SK-N-SH (cell line): ENCODE data around the gene SNAI1. TPM values are rescaled to one million over a fixed set of nuclear protein-coding genes. Genes with fewer than 3 reads are reported as not detected.

Experiments
- CTCF ChIA-PET: fragments of 300-600, 350-600 bp; formaldehyde crosslinking; extraction: SDS; loops from one replicate; lab custom pipeline; 2021; lab: Yijun Ruan, JAX
- POLR2A ChIA-PET: fragments of 350-600 bp; sonication (Branson Sonifier 250); formaldehyde crosslinking; extraction: SDS; loops from one replicate; lab custom pipeline; 2020; ENCODE audit warnings: antibody characterized with exemption, inconsistent platforms; lab: Yijun Ruan, JAX
- DNase-seq: peaks from one replicate; pipeline ENCODE4 v3.0.0; 2012
- H2AFZ ChIP-seq: fragments of 200-600 bp; sonication (generic); 2 replicates; pipeline ENCODE4 v1.8.1; 2016; ENCODE audit warnings: antibody characterized with exemption, mild to moderate bottlenecking, low read depth
- H3F3A ChIP-seq: fragments of 200-600 bp; sonication (generic); replicated peaks from 2 replicates; pipeline ENCODE3; 2016; ENCODE audit warnings: antibody characterized with exemption, mild to moderate bottlenecking; ENCODE audit not compliant: insufficient read depth
- H3K27ac ChIP-seq, 2 experiments: fragments of 200-500 bp in 1 of 2; fragments of 200-600 bp in 1 of 2; sonication (Bioruptor generic) in 1 of 2; sonication (generic), shearing (Covaris generic) in 1 of 2; 2 replicates each; pipeline versions ENCODE4 v1.5.1 to v1.6.1; 2014 to 2016; ENCODE audit warnings: low read depth in 2 of 2, inconsistent platforms in 1 of 2, low read length in 1 of 2, mild to moderate bottlenecking in 1 of 2, mixed read lengths in 1 of 2
- H3K27me3 ChIP-seq: fragments of 200-600 bp; sonication (generic), shearing (Covaris generic); 2 replicates; pipeline ENCODE4 v1.6.1; 2016; ENCODE audit warnings: mixed run types; ENCODE audit not compliant: insufficient read depth
- H3K36me3 ChIP-seq, 2 experiments: fragments of 200-500 bp in 1 of 2; fragments of 200-600 bp in 1 of 2; sonication (Bioruptor generic) in 1 of 2; sonication (generic) in 1 of 2; replicated peaks in 1 of 2; 2 replicates each; pipeline versions ENCODE3 to v1.5.1; 2014 to 2016; ENCODE audit warnings: low read length in 1 of 2, mild to moderate bottlenecking in 1 of 2; ENCODE audit not compliant: insufficient read depth in 2 of 2, control insufficient read depth in 1 of 2
- H3K4me1 ChIP-seq, 2 experiments: fragments of 200-500 bp in 1 of 2; fragments of 200-600 bp in 1 of 2; sonication (Bioruptor generic) in 1 of 2; sonication (generic), shearing (Covaris generic) in 1 of 2; 2 replicates each; pipeline versions ENCODE4 v1.5.1 to v1.6.1; 2014 to 2016; ENCODE audit warnings: low read depth in 1 of 2, low read length in 1 of 2, mixed run types in 1 of 2; ENCODE audit not compliant: insufficient read depth in 2 of 2, control insufficient read depth in 1 of 2
- H3K4me2 ChIP-seq: fragments of 200-600 bp; sonication (generic), shearing (Covaris generic); 2 replicates; pipeline ENCODE4 v1.6.1; 2017; ENCODE audit warnings: mixed run types
- H3K4me3 ChIP-seq, 2 experiments: fragments of 200-500 bp in 1 of 2; fragments of 200-600 bp in 1 of 2; sonication (Bioruptor generic) in 1 of 2; sonication (generic), shearing (Covaris generic) in 1 of 2; 2 replicates each; pipeline versions ENCODE4 v1.5.1 to v1.8.1; 2014 to 2016; ENCODE audit warnings: low read depth in 2 of 2, inconsistent platforms in 1 of 2, low read length in 1 of 2, mild to moderate bottlenecking in 1 of 2, mixed read lengths in 1 of 2, moderate library complexity in 1 of 2
- H3K79me2 ChIP-seq: fragments of 200-600 bp; sonication (generic); 2 replicates; pipeline ENCODE4 v1.8.1; 2017; ENCODE audit warnings: mild to moderate bottlenecking; ENCODE audit not compliant: insufficient read depth
- H3K9ac ChIP-seq: fragments of 200-600 bp; sonication (generic); 2 replicates; pipeline ENCODE4 v1.6.1; 2017; ENCODE audit warnings: mixed run types
- H3K9me2 ChIP-seq: fragments of 200-600 bp; sonication (generic); 2 replicates; pipeline ENCODE4 v1.6.1; 2017; ENCODE audit warnings: mixed run types
- H3K9me3 ChIP-seq: fragments of 200-600 bp; sonication (generic); 2 replicates; pipeline ENCODE4 v1.6.1; 2017; ENCODE audit warnings: mixed run types, mild to moderate bottlenecking, moderate library complexity
- H4K20me1 ChIP-seq: fragments of 200-600 bp; sonication (generic); 2 replicates; pipeline ENCODE4 v1.6.1; 2017; ENCODE audit warnings: mild to moderate bottlenecking, mixed run types; ENCODE audit not compliant: insufficient read depth
- CTCF ChIP-seq: fragments of 200-600 bp; sonication (generic); IDR thresholded peaks from 2 replicates; pipeline ENCODE4 v1.6.1; 2017; ENCODE audit warnings: antibody characterized with exemption, mild to moderate bottlenecking, moderate library complexity
- EP300 ChIP-seq, 2 experiments: IDR thresholded peaks; 2 replicates each; pipeline versions ENCODE4 v1.4.0 to v1.6.1; 2012; ENCODE audit warnings: borderline replicate concordance in 1 of 2, low read depth in 1 of 2, low read length in 1 of 2
- EZH2phosphoT487 ChIP-seq: fragments of 200-600 bp; sonication (generic); IDR thresholded peaks from 2 replicates; pipeline ENCODE4 v1.6.1; 2017; ENCODE audit warnings: low read depth, mixed run types, mild to moderate bottlenecking, antibody characterized with exemption, moderate library complexity, borderline replicate concordance
- FOSL2 ChIP-seq: IDR thresholded peaks from 2 replicates; pipeline ENCODE4 v1.4.0; 2012; ENCODE audit warnings: low read depth, mild to moderate bottlenecking, moderate library complexity, borderline replicate concordance
- GABPA ChIP-seq: IDR thresholded peaks from 2 replicates; pipeline ENCODE4 v1.4.0; 2012; ENCODE audit warnings: low read depth, mild to moderate bottlenecking
- GATA2 ChIP-seq: sonication (generic); formaldehyde crosslinking; IDR thresholded peaks from 2 replicates; pipeline ENCODE4 v1.5.0; 2020; ENCODE audit warnings: mild to moderate bottlenecking, missing genetic modification reagents
- MXI1 ChIP-seq: IDR thresholded peaks from 2 replicates; pipeline ENCODE4 v1.6.1; 2012; ENCODE audit warnings: mild to moderate bottlenecking, low read depth, low read length, improper control_type of control experiment
- NFIC ChIP-seq: IDR thresholded peaks from 2 replicates; pipeline ENCODE4 v1.4.0; 2012; ENCODE audit warnings: borderline replicate concordance
- NRF1 ChIP-seq: IDR thresholded peaks from 2 replicates; pipeline ENCODE4 v1.6.1; 2012; ENCODE audit warnings: low read depth, mild to moderate bottlenecking, low read length
- PBX3 ChIP-seq: IDR thresholded peaks from 2 replicates; pipeline ENCODE4; 2012
- POLR2AphosphoS5 ChIP-seq: IDR thresholded peaks from 2 replicates; pipeline ENCODE4 v1.6.1; 2012; ENCODE audit warnings: low read depth, low read length
- RAD21 ChIP-seq: IDR thresholded peaks from 2 replicates; pipeline ENCODE4 v1.6.1; 2012; ENCODE audit warnings: mild to moderate bottlenecking, low read length
- RCOR1 ChIP-seq: fragments of 150-350 bp; IDR thresholded peaks from 2 replicates; pipeline ENCODE4 v1.6.1; 2017; ENCODE audit warnings: antibody characterized with exemption, low read length
- SMC3 ChIP-seq: IDR thresholded peaks from 2 replicates; pipeline ENCODE4 v1.6.1; 2012; ENCODE audit warnings: low read depth, low read length, improper control_type of control experiment
- TAF1 ChIP-seq: IDR thresholded peaks from 2 replicates; pipeline ENCODE4 v1.6.1; 2012; ENCODE audit warnings: low read depth, mild to moderate bottlenecking, low read length, moderate library complexity, borderline replicate concordance
- YY1 ChIP-seq: IDR thresholded peaks from 2 replicates; pipeline ENCODE4 v1.4.0; 2012; ENCODE audit warnings: low read depth, mild to moderate bottlenecking
- ZBTB33 ChIP-seq: IDR thresholded peaks from 2 replicates; pipeline ENCODE4 v1.4.0; 2012; ENCODE audit warnings: low read depth, borderline replicate concordance
- WGBS: methylation state at CpG from one replicate; pipeline ENCODE4 v1.1.6; 2017; ENCODE audit warnings: low lambda C conversion rate; 5-methylcytosine and 5-hydroxymethylcytosine counted together
- polyA plus RNA-seq, 3 experiments: library from polyadenylated mRNA; depleted of rRNA; stranded (reverse); fragments of >200 nt; gene quantifications; 2 replicates each; pipeline ENCODE4 v1.2.3, GENCODE V29; 2012
- TF ChIP-seq, protein P1 (sequence below): IDR thresholded peaks from 2 replicates; pipeline ENCODE4 v1.4.0; 2012; ENCODE audit warnings: low read depth

SNAI1 gene
- polyA plus RNA-seq, 1 of the 3 experiments (the other 2 are of a cell fraction), result 6.2 TPM

GRCh38 chr20:50015993-50016770 lies 33.4 kb downstream of the SNAI1 start:
- DNase-seq, result peak; percentile 92
- Histone ChIP-seq H3K9me3 (no peaks in the 10 kb centered on the region), H3K36me3 (no peaks in the 10 kb centered on the region), H2AFZ (peak overlapping the region; percentile 51; the same call in 1 of the 2 replicates), H3K4me3 (no peak overlapping the region), H3K27me3 (no peaks in the 10 kb centered on the region), H3K9ac (no peak overlapping the region), H4K20me1 (no peaks in the 10 kb centered on the region), H3K4me1 (peaks cover 0 to 39% of the 10 kb centered on the region in 2 experiments; a peak in 1 of 4 replicates), H3K27ac (peak overlapping the region in 1 of 2 experiments; percentile 86; a peak in 3 of 4 replicates), H3F3A (no peaks in the 10 kb centered on the region), H3K79me2 (no peaks in the 10 kb centered on the region), H3K9me2 (no peaks in the 10 kb centered on the region), H3K4me2 (no peak overlapping the region)
- peak; percentile 54; the same call in 1 of the 2 replicates for TF ChIP-seq MXI1
- no peak for TF ChIP-seq NFIC
- no peak for TF ChIP-seq TAF1
- no peak for TF ChIP-seq CTCF
- no peak for TF ChIP-seq POLR2AphosphoS5
- peak in 1 of 2 experiments; percentile 68; a peak in 2 of 4 replicates for TF ChIP-seq EP300 (IDR thresholded peaks at IDR 0.05; ENCODE audit: borderline replicate concordance in 1 of 2, low read depth in 1 of 2, low read length in 1 of 2)
- TF ChIP-seq SMC3, result no peak
- TF ChIP-seq EZH2phosphoT487, result no peak
- no peak for TF ChIP-seq GATA2 (CRISPR knock-in tag)
- TF ChIP-seq PBX3, result no peak
- no peak for TF ChIP-seq GABPA
- TF ChIP-seq RCOR1, result no peak; the same call in 1 of the 2 replicates
- TF ChIP-seq FOSL2, result no peak
- no peak for TF ChIP-seq YY1
- TF ChIP-seq, protein P1, sequence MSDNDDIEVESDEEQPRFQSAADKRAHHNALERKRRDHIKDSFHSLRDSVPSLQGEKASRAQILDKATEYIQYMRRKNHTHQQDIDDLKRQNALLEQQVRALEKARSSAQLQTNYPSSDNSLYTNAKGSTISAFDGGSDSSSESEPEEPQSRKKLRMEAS, result no peak
- TF ChIP-seq ZBTB33, result no peak
- 0 out of 2 replicates have a peak, but pooled peaks have one; percentile 4 for TF ChIP-seq RAD21
- no peak for TF ChIP-seq NRF1
- CTCF ChIA-PET, result interaction anchor here (0.8 to 5.9 kb wide), 7 partner anchors 21 to 69 kb away, joined by 3 to 38 read pairs (median 5); no protein-coding TSS in a partner anchor
- POLR2A ChIA-PET, result interaction anchor here (0.6 to 2.2 kb wide), 9 partner anchors 12 to 39 kb away, joined by 3 to 13 read pairs (median 5); partner anchors contain the start of gene SNAI1
- WGBS, result 82% methylated on average over 9 of the region's 18 CpGs
